ENCODE data around the gene CCDC66. TPM values are rescaled to one million over a fixed set of nuclear protein-coding genes. Genes with fewer than 3 reads are reported as not detected.

Gene CCDC66
- total and polyA plus RNA-seq, 2 of the 4 experiments (the other 2 are of a cell fraction) = 6.0 to 9.1 TPM

GRCh38 chr3:56573501-56573900, 16.5 kb downstream of the CCDC66 start:
- Histone ChIP-seq H3K4ac (ENCODE audit: low read depth, low read length) (no peak overlapping the region), H4K8ac (ENCODE audit: low read depth in 2 of 2, low read length in 2 of 2) (no peak overlapping the region), H3K9ac (ENCODE audit: low read depth, low read length) (no peak overlapping the region), H2BK120ac (ENCODE audit: low read depth, low read length) (no peak overlapping the region), H3K4me3 (ENCODE audit: insufficient read depth, low read depth, low read length) (no peak overlapping the region), H2BK5ac (ENCODE audit: low read depth, low read length, poor library complexity, severe bottlenecking) (no peak overlapping the region), H3K23ac (ENCODE audit: low read depth, low read length) (no peak overlapping the region), H3K36me3 (ENCODE audit: control insufficient read depth, insufficient read depth, low read length) (peaks cover 15% of the 10 kb centered on the region), H2AK5ac (ENCODE audit: low read depth, low read length) (no peak overlapping the region), H2AFZ (replicated peaks; ENCODE audit: low read length, poor library complexity) (no peak overlapping the region), H3K14ac (replicated peaks; ENCODE audit: low read depth, low read length) (no peak overlapping the region), H3K27me3 (ENCODE audit: control insufficient read depth, insufficient read depth, low read length) (no peaks in the 10 kb centered on the region), H3K9me3 (ENCODE audit: control insufficient read depth, insufficient read depth, low read length) (no peaks in the 10 kb centered on the region), H3K56ac (ENCODE audit: extremely low read depth, insufficient read depth, low read length) (no peak overlapping the region), H4K20me1 (ENCODE audit: insufficient read depth, low read length) (no peaks in the 10 kb centered on the region), H4K91ac (ENCODE audit: insufficient read depth, low read depth, low read length) (no peak overlapping the region), H3K79me1 (ENCODE audit: low read depth in 1 of 2, low read length in 2 of 2) (no peaks in the 10 kb centered on the region; a peak in 2 of 4 replicates), H4K5ac (ENCODE audit: low read depth, low read length) (no peak overlapping the region), H2BK20ac (ENCODE audit: low read depth, low read length) (no peak overlapping the region), H3K4me1 (ENCODE audit: control insufficient read depth, insufficient read depth, low read length) (no peaks in the 10 kb centered on the region), H3K18ac (ENCODE audit: low read depth, low read length) (no peak overlapping the region), H2BK15ac (ENCODE audit: low read depth, low read length) (no peak overlapping the region), H3K4me2 (ENCODE audit: low read depth, low read length) (no peak overlapping the region), H2AK9ac (replicated peaks; ENCODE audit: low read depth, low read length, poor library complexity) (no peak overlapping the region), H3K27ac (ENCODE audit: insufficient read depth, low read length) (no peak overlapping the region), H3K9me1 (ENCODE audit: insufficient read depth, low read length) (no peaks in the 10 kb centered on the region)
- ChIA-PET CTCF (no interaction called here), POLR2A (ENCODE audit: unreplicated experiment) (no interaction called here)
- WGBS, 2 experiments (ENCODE audit: extremely low coverage in 2 of 2, insufficient read length in 1 of 2) = no CpG with 5 or more reads among the region's 1 CpG
- dilution Hi-C loops (cut with HindIII; ENCODE audit: low sequenced_read_pairs, unreplicated experiment) (no loop called here), in situ Hi-C loops (cut with MboI; ENCODE audit: low sequenced_read_pairs) (no loop called here), intact Hi-C loops (cut with micrococcal nuclease) (no loop called here)
- no peak for TF ChIP-seq MAFK (IDR thresholded peaks at IDR 0.05; ENCODE audit: low read depth, low read length)
- no peak for TF ChIP-seq POLR2A (IDR thresholded peaks at IDR 0.05; ENCODE audit: low read depth, low read length)
- TF ChIP-seq RAD21 (IDR thresholded peaks at IDR 0.05; ENCODE audit: low read length) = no peak
- TF ChIP-seq CEBPB (IDR thresholded peaks at IDR 0.05; ENCODE audit: low read depth, low read length) = no peak
- TF ChIP-seq MXI1 (IDR thresholded peaks at IDR 0.05; ENCODE audit: borderline replicate concordance, low read depth, low read length) = no peak
- TF ChIP-seq CHD1 (IDR thresholded peaks at IDR 0.05; ENCODE audit: low read depth, low read length) = no peak
- no peak for TF ChIP-seq CTCF (conservative IDR thresholded peaks at IDR 0.05; ENCODE audit: low read depth, low read length)
- no peak for TF ChIP-seq BHLHE40 (IDR thresholded peaks at IDR 0.05; ENCODE audit: low read depth, low read length)
- TF ChIP-seq FOS (IDR thresholded peaks at IDR 0.05; ENCODE audit: low read depth, low read length) = no peak
- no peak for TF ChIP-seq MAZ (IDR thresholded peaks at IDR 0.05; ENCODE audit: borderline replicate concordance, low read depth, low read length)
- no peak for TF ChIP-seq RCOR1 (IDR thresholded peaks at IDR 0.05; ENCODE audit: insufficient replicate concordance, low read length)
- ATAC-seq (ENCODE audit: low read depth) (no peak), DNase-seq (no peak)
- no TSS peak for BruUV-seq (replicated peaks)
